Measurements from ENCODE around the gene PRDM16. TPM values are rescaled to one million over a fixed set of nuclear protein-coding genes. Genes with fewer than 3 reads are reported as not detected.

Gene PRDM16
- total RNA-seq, 1 experiment from 2014 or later: 0.17 TPM

GRCh38 chr1:3307359-3307758 is 238.4 kb downstream of the PRDM16 start:
- no peak overlapping the region for H2BK20ac ChIP-seq (ENCODE audit: low read depth, low read length, poor library complexity, severe bottlenecking)
- H3K4me1 ChIP-seq (ENCODE audit: insufficient read depth, low read length): no peaks in the 10 kb centered on the region
- no peak overlapping the region for H3K27ac ChIP-seq (ENCODE audit: insufficient read length, low read depth, low read length)
- no peak for DNase-seq
- H3K27ac Mint-ChIP-seq: no peak overlapping the region
- H3K9me3 Mint-ChIP-seq: peaks cover 0 to 3% of the 10 kb centered on the region in 2 experiments; a peak in 1 of 5 replicates
- H2AFZ ChIP-seq (ENCODE audit: low read length): no peak overlapping the region
- no peak overlapping the region for H3K18ac ChIP-seq (ENCODE audit: insufficient read length, low read depth, low read length)
- no peaks in the 10 kb centered on the region for H3K9me3 ChIP-seq (ENCODE audit: control insufficient read depth, low read depth, low read length)
- TF ChIP-seq, protein P1, sequence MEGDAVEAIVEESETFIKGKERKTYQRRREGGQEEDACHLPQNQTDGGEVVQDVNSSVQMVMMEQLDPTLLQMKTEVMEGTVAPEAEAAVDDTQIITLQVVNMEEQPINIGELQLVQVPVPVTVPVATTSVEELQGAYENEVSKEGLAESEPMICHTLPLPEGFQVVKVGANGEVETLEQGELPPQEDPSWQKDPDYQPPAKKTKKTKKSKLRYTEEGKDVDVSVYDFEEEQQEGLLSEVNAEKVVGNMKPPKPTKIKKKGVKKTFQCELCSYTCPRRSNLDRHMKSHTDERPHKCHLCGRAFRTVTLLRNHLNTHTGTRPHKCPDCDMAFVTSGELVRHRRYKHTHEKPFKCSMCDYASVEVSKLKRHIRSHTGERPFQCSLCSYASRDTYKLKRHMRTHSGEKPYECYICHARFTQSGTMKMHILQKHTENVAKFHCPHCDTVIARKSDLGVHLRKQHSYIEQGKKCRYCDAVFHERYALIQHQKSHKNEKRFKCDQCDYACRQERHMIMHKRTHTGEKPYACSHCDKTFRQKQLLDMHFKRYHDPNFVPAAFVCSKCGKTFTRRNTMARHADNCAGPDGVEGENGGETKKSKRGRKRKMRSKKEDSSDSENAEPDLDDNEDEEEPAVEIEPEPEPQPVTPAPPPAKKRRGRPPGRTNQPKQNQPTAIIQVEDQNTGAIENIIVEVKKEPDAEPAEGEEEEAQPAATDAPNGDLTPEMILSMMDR (conservative IDR thresholded peaks at IDR 0.05): no peak
- H2BK5ac ChIP-seq (ENCODE audit: insufficient read length, low read length): no peak overlapping the region
- no peak overlapping the region for H3K9ac ChIP-seq (ENCODE audit: extremely low read depth, insufficient read length, low read length)
- no peak overlapping the region for H3K4ac ChIP-seq (ENCODE audit: low read depth, low read length)
- H3K23ac ChIP-seq (ENCODE audit: insufficient read length, low read depth, low read length): no peak overlapping the region
- H3K4me1 Mint-ChIP-seq: 0 out of 4 replicates have a peak, but pooled peaks cover 0 to 4% of the 10 kb centered on the region in 2 experiments
- no peak overlapping the region for H2BK15ac ChIP-seq (ENCODE audit: low read depth, low read length)
- no peak overlapping the region for H2BK120ac ChIP-seq (ENCODE audit: low read depth, low read length, poor library complexity, severe bottlenecking)
- no peak overlapping the region for H2AK5ac ChIP-seq (ENCODE audit: insufficient read length, low read length)
- no peak overlapping the region for H3K14ac ChIP-seq (ENCODE audit: insufficient read depth, low read length)
- no peaks in the 10 kb centered on the region for H4K20me1 ChIP-seq (ENCODE audit: control insufficient read depth, insufficient read depth, insufficient read length)
- no peak overlapping the region for H4K8ac ChIP-seq (replicated peaks; ENCODE audit: insufficient read length, low read depth, low read length)
- no CpG with 5 or more reads among the region's 8 CpGs for WGBS (ENCODE audit: extremely low coverage, insufficient read length, low lambda C conversion rate)
- H3K79me1 ChIP-seq (ENCODE audit: insufficient read depth, low read depth, low read length, poor library complexity, severe bottlenecking): no peaks in the 10 kb centered on the region
- no peak overlapping the region for H3K56ac ChIP-seq (ENCODE audit: insufficient read length, low read depth, low read length)
- no peaks in the 10 kb centered on the region for H3K79me2 ChIP-seq (ENCODE audit: insufficient read depth, low read length)
- H3K23me2 ChIP-seq (ENCODE audit: insufficient read length, low read depth, low read length, poor library complexity, severe bottlenecking): no peaks in the 10 kb centered on the region
- H3K4me2 ChIP-seq (ENCODE audit: insufficient read depth, insufficient read length, low read length): no peak overlapping the region
- no peak overlapping the region for H4K5ac ChIP-seq (ENCODE audit: insufficient read length, low read depth, low read length)
- peaks cover 7% of the 10 kb centered on the region for H3K27me3 Mint-ChIP-seq (ENCODE audit: low read depth)
- no peak overlapping the region for H2BK12ac ChIP-seq (ENCODE audit: insufficient read length, low read depth, low read length)
- no peak overlapping the region for H3K4me3 Mint-ChIP-seq
- H3K27me3 ChIP-seq (ENCODE audit: insufficient read depth, low read length): no peaks in the 10 kb centered on the region
- 0 out of 7 replicates have a peak, but pooled peaks cover 0 to 1% (median 0%) of the 10 kb centered on the region in 3 experiments for H3K36me3 Mint-ChIP-seq (ENCODE audit: insufficient read depth in 1 of 3, low read depth in 3 of 3)
- no peak overlapping the region for H4K91ac ChIP-seq (ENCODE audit: insufficient read length, low read depth, low read length)
- H3T11ph ChIP-seq (ENCODE audit: low read length): no peak overlapping the region

Data from H9 (cell line).